Measurements from ENCODE around the gene PTPRM.
"Not testable (repeated sequence)": the region's sequence is repeated elsewhere in the genome, so short reads cannot be mapped to it uniquely, and the experiment has no call there.

PTPRM gene

GRCh38 chr18:7727361-7728076, 160.4 kb downstream of the PTPRM start:
- Histone ChIP-seq H3K4me3 (ENCODE audit: low read depth, low read length) (no peak overlapping the region), H3K36me3 (ENCODE audit: control insufficient read depth, insufficient read depth, low read length) (no peaks in the 10 kb centered on the region), H3K9me3 (ENCODE audit: control insufficient read depth, insufficient read depth, low read length) (peaks cover under 1% of the 10 kb centered on the region; the same call in 1 of the 2 replicates), H3K27ac (ENCODE audit: low read depth, low read length) (no peak overlapping the region), H3K9ac (ENCODE audit: low read depth, low read length) (no peak overlapping the region), H3K4me1 (ENCODE audit: control insufficient read depth, insufficient read depth, low read length) (peaks cover 13% of the 10 kb centered on the region), H3K27me3 (ENCODE audit: control insufficient read depth, insufficient read depth, low read length) (no peaks in the 10 kb centered on the region)

GRCh38 chr18:7728297-7728696, 161.2 kb downstream of the PTPRM start:
- Histone ChIP-seq H3K4me1 (ENCODE audit: control insufficient read depth, insufficient read depth, low read length) (peaks cover 5% of the 10 kb centered on the region), H3K4me3 (ENCODE audit: low read depth, low read length) (no peak overlapping the region), H3K9me3 (ENCODE audit: control insufficient read depth, insufficient read depth, low read length) (peaks cover 6% of the 10 kb centered on the region; the same call in 1 of the 2 replicates), H3K9ac (ENCODE audit: low read depth, low read length) (no peak overlapping the region), H3K27ac (ENCODE audit: low read depth, low read length) (no peak overlapping the region), H3K36me3 (ENCODE audit: control insufficient read depth, insufficient read depth, low read length) (no peaks in the 10 kb centered on the region), H3K27me3 (ENCODE audit: control insufficient read depth, insufficient read depth, low read length) (no peaks in the 10 kb centered on the region)

- H3K27ac ChIP-seq (ENCODE audit: low read depth, low read length) = no peak overlapping the region
- no peaks in the 10 kb centered on the region for H3K27me3 ChIP-seq (ENCODE audit: control insufficient read depth, insufficient read depth, low read length)
- peaks cover 5% of the 10 kb centered on the region for H3K4me1 ChIP-seq (ENCODE audit: control insufficient read depth, insufficient read depth, low read length)
- no peak overlapping the region for H3K9ac ChIP-seq (ENCODE audit: low read depth, low read length)
- no peaks in the 10 kb centered on the region for H3K36me3 ChIP-seq (ENCODE audit: control insufficient read depth, insufficient read depth, low read length)
- peaks cover 6% of the 10 kb centered on the region; the same call in 1 of the 2 replicates for H3K9me3 ChIP-seq (ENCODE audit: control insufficient read depth, insufficient read depth, low read length)
- no peak overlapping the region for H3K4me3 ChIP-seq (ENCODE audit: low read depth, low read length)
Observed at GRCh38 chr18:7729868-7730267, 162.8 kb downstream of the PTPRM start.

- Histone ChIP-seq H3K4me3 (ENCODE audit: low read depth, low read length) (no peak overlapping the region), H3K4me1 (ENCODE audit: control insufficient read depth, insufficient read depth, low read length) (peaks cover 9% of the 10 kb centered on the region), H3K9ac (ENCODE audit: low read depth, low read length) (no peak overlapping the region), H3K36me3 (ENCODE audit: control insufficient read depth, insufficient read depth, low read length) (no peaks in the 10 kb centered on the region), H3K9me3 (ENCODE audit: control insufficient read depth, insufficient read depth, low read length) (peaks cover 6% of the 10 kb centered on the region; the same call in 1 of the 2 replicates), H3K27ac (ENCODE audit: low read depth, low read length) (no peak overlapping the region), H3K27me3 (ENCODE audit: control insufficient read depth, insufficient read depth, low read length) (no peaks in the 10 kb centered on the region)
Observed at GRCh38 chr18:7730682-7731081, 163.6 kb downstream of the PTPRM start.

GRCh38 chr18:7733642-7734041, 166.5 kb downstream of the PTPRM start:
- peaks cover 9% of the 10 kb centered on the region for H3K4me1 ChIP-seq (ENCODE audit: control insufficient read depth, insufficient read depth, low read length)
- no peak overlapping the region for H3K27ac ChIP-seq (ENCODE audit: low read depth, low read length)
- no peaks in the 10 kb centered on the region for H3K27me3 ChIP-seq (ENCODE audit: control insufficient read depth, insufficient read depth, low read length)
- peaks cover 6% of the 10 kb centered on the region; the same call in 1 of the 2 replicates for H3K9me3 ChIP-seq (ENCODE audit: control insufficient read depth, insufficient read depth, low read length)
- no peak overlapping the region for H3K9ac ChIP-seq (ENCODE audit: low read depth, low read length)
- no peak overlapping the region for H3K4me3 ChIP-seq (ENCODE audit: low read depth, low read length)
- H3K36me3 ChIP-seq (ENCODE audit: control insufficient read depth, insufficient read depth, low read length) = no peaks in the 10 kb centered on the region

GRCh38 chr18:7735196-7735595, 168.1 kb downstream of the PTPRM start:
- H3K27ac ChIP-seq (ENCODE audit: low read depth, low read length) = peak overlapping the region; percentile 21
- H3K27me3 ChIP-seq (ENCODE audit: control insufficient read depth, insufficient read depth, low read length) = no peaks in the 10 kb centered on the region
- H3K4me3 ChIP-seq (ENCODE audit: low read depth, low read length) = no peak overlapping the region
- H3K36me3 ChIP-seq (ENCODE audit: control insufficient read depth, insufficient read depth, low read length) = no peaks in the 10 kb centered on the region
- no peak overlapping the region for H3K9ac ChIP-seq (ENCODE audit: low read depth, low read length)
- H3K4me1 ChIP-seq (ENCODE audit: control insufficient read depth, insufficient read depth, low read length) = peaks cover 21% of the 10 kb centered on the region
- H3K9me3 ChIP-seq (ENCODE audit: control insufficient read depth, insufficient read depth, low read length) = peaks cover 6% of the 10 kb centered on the region; the same call in 1 of the 2 replicates

- Histone ChIP-seq H3K9me3 (ENCODE audit: control insufficient read depth, insufficient read depth, low read length) (peaks cover 6% of the 10 kb centered on the region; the same call in 1 of the 2 replicates), H3K27me3 (ENCODE audit: control insufficient read depth, insufficient read depth, low read length) (no peaks in the 10 kb centered on the region), H3K27ac (ENCODE audit: low read depth, low read length) (peak overlapping the region; percentile 21), H3K36me3 (ENCODE audit: control insufficient read depth, insufficient read depth, low read length) (no peaks in the 10 kb centered on the region), H3K9ac (ENCODE audit: low read depth, low read length) (no peak overlapping the region), H3K4me1 (ENCODE audit: control insufficient read depth, insufficient read depth, low read length) (peaks cover 24% of the 10 kb centered on the region), H3K4me3 (ENCODE audit: low read depth, low read length) (no peak overlapping the region)
Observed at GRCh38 chr18:7735626-7736175, 168.6 kb downstream of the PTPRM start.

- H3K9ac ChIP-seq (ENCODE audit: low read depth, low read length); H3K36me3 ChIP-seq (ENCODE audit: control insufficient read depth, insufficient read depth, low read length); H3K27me3 ChIP-seq (ENCODE audit: control insufficient read depth, insufficient read depth, low read length); H3K9me3 ChIP-seq (ENCODE audit: control insufficient read depth, insufficient read depth, low read length); H3K27ac ChIP-seq (ENCODE audit: low read depth, low read length); H3K4me3 ChIP-seq (ENCODE audit: low read depth, low read length): not testable (repeated sequence)
- peaks cover 32% of the 10 kb centered on the region for H3K4me1 ChIP-seq (ENCODE audit: control insufficient read depth, insufficient read depth, low read length)
Observed at GRCh38 chr18:7736526-7736925, 169.4 kb downstream of the PTPRM start.

GRCh38 chr18:7737550-7737949, 170.4 kb downstream of the PTPRM start:
- Histone ChIP-seq H3K4me3 (ENCODE audit: low read depth, low read length) (no peak overlapping the region), H3K9me3 (ENCODE audit: control insufficient read depth, insufficient read depth, low read length) (peaks cover 5% of the 10 kb centered on the region; the same call in 1 of the 2 replicates), H3K36me3 (ENCODE audit: control insufficient read depth, insufficient read depth, low read length) (no peaks in the 10 kb centered on the region), H3K9ac (ENCODE audit: low read depth, low read length) (no peak overlapping the region), H3K4me1 (ENCODE audit: control insufficient read depth, insufficient read depth, low read length) (peaks cover 40% of the 10 kb centered on the region), H3K27me3 (ENCODE audit: control insufficient read depth, insufficient read depth, low read length) (no peaks in the 10 kb centered on the region), H3K27ac (ENCODE audit: low read depth, low read length) (no peak overlapping the region)

GRCh38 chr18:7740821-7741220, 173.7 kb downstream of the PTPRM start:
- Histone ChIP-seq H3K4me3 (ENCODE audit: low read depth, low read length) (no peak overlapping the region), H3K9ac (ENCODE audit: low read depth, low read length) (no peak overlapping the region), H3K36me3 (ENCODE audit: control insufficient read depth, insufficient read depth, low read length) (no peaks in the 10 kb centered on the region), H3K9me3 (ENCODE audit: control insufficient read depth, insufficient read depth, low read length) (no peaks in the 10 kb centered on the region), H3K27me3 (ENCODE audit: control insufficient read depth, insufficient read depth, low read length) (no peaks in the 10 kb centered on the region), H3K27ac (ENCODE audit: low read depth, low read length) (no peak overlapping the region), H3K4me1 (ENCODE audit: control insufficient read depth, insufficient read depth, low read length) (peaks cover 32% of the 10 kb centered on the region)

- Histone ChIP-seq H3K27ac (ENCODE audit: low read depth, low read length) (no peak overlapping the region), H3K4me3 (ENCODE audit: low read depth, low read length) (no peak overlapping the region), H3K4me1 (ENCODE audit: control insufficient read depth, insufficient read depth, low read length) (peaks cover 32% of the 10 kb centered on the region), H3K9ac (ENCODE audit: low read depth, low read length) (no peak overlapping the region), H3K27me3 (ENCODE audit: control insufficient read depth, insufficient read depth, low read length) (no peaks in the 10 kb centered on the region), H3K9me3 (ENCODE audit: control insufficient read depth, insufficient read depth, low read length) (no peaks in the 10 kb centered on the region), H3K36me3 (ENCODE audit: control insufficient read depth, insufficient read depth, low read length) (no peaks in the 10 kb centered on the region)
Observed at GRCh38 chr18:7741640-7742039, 174.5 kb downstream of the PTPRM start.

Measured in HUES48 (cell line).